Measurements from ENCODE around the gene SDK1.

DNA sequence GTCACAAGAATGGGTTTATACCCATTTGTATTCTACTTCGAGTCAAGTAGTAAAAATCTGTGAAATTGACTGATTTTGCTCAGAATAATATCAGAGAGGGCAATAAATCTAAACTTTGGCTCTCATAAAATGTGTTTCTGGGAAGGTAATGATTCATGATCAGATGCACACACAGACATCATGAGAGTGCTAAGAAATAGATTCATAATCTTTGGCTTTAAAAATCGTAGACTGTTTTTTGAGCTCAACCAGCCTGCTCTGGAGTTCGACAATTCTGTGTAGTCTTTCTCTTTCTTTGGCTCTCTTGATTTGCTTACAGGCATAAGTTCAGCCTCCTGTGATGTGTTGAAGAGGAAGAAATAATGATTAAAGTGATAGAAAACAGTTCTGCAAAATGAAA, 494.7 kb downstream of the SDK1 start:
- no peak for TF ChIP-seq EZH2 (IDR thresholded peaks at IDR 0.05; ENCODE audit: borderline replicate concordance, low read depth, low read length, severe bottlenecking)
- TF ChIP-seq, protein P1, sequence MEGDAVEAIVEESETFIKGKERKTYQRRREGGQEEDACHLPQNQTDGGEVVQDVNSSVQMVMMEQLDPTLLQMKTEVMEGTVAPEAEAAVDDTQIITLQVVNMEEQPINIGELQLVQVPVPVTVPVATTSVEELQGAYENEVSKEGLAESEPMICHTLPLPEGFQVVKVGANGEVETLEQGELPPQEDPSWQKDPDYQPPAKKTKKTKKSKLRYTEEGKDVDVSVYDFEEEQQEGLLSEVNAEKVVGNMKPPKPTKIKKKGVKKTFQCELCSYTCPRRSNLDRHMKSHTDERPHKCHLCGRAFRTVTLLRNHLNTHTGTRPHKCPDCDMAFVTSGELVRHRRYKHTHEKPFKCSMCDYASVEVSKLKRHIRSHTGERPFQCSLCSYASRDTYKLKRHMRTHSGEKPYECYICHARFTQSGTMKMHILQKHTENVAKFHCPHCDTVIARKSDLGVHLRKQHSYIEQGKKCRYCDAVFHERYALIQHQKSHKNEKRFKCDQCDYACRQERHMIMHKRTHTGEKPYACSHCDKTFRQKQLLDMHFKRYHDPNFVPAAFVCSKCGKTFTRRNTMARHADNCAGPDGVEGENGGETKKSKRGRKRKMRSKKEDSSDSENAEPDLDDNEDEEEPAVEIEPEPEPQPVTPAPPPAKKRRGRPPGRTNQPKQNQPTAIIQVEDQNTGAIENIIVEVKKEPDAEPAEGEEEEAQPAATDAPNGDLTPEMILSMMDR (IDR thresholded peaks at IDR 0.05; ENCODE audit: borderline replicate concordance, extremely low read depth, low read length, poor library complexity, severe bottlenecking) = no peak
